HL-60 (cell line): ENCODE measurements around the gene WDR35.

ENCODE experiments used
- CTCF ChIP-seq: IDR thresholded peaks from one replicate; pipeline ENCODE4 v1.5.1; 2011; ENCODE audit warnings: low read length, control low read depth, inconsistent platforms; ENCODE audit not compliant: insufficient read depth
- GABPA ChIP-seq: IDR thresholded peaks from 2 replicates; pipeline ENCODE4 v1.6.1; 2012; ENCODE audit warnings: low read depth
- POLR2AphosphoS5 ChIP-seq: IDR thresholded peaks from 2 replicates; pipeline ENCODE4 v1.6.1; 2012; ENCODE audit warnings: low read depth

GRCh38 chr2:19878268-19879046 is 111.4 kb downstream of the WDR35 start:
- no peak for TF ChIP-seq CTCF
- TF ChIP-seq POLR2AphosphoS5: no peak
- TF ChIP-seq GABPA: no peak
